ENCODE data around the gene DENND1A. TPM values are rescaled to one million over a fixed set of nuclear protein-coding genes. Genes with fewer than 3 reads are reported as not detected.

The DENND1A gene
- total RNA-seq, 1 donor from 2014 or later, result 12.7 TPM

GRCh38 chr9:123718188-123718587 lies 211.7 kb downstream of the DENND1A start:
- Histone ChIP-seq H3K4me1 (ENCODE audit: insufficient read depth, low read length) (no peaks in the 10 kb centered on the region), H3K79me2 (ENCODE audit: insufficient read depth, low read length) (no peaks in the 10 kb centered on the region), H3K36me3 (ENCODE audit: insufficient read depth, low read length) (no peaks in the 10 kb centered on the region), H3K4me3 (ENCODE audit: insufficient read depth, low read depth, low read length) (no peak overlapping the region), H2AFZ (ENCODE audit: low read depth, low read length) (no peak overlapping the region), H3K9ac (ENCODE audit: low read length) (no peak overlapping the region), H3K4me2 (ENCODE audit: low read length) (no peak overlapping the region), H3K9me3 (ENCODE audit: insufficient read depth, low read depth, low read length) (peaks cover 4% of the 10 kb centered on the region), H3K27ac (ENCODE audit: low read depth, low read length) (no peak overlapping the region), H4K20me1 (ENCODE audit: insufficient read depth, low read length) (no peaks in the 10 kb centered on the region), H3K27me3 (ENCODE audit: insufficient read depth, low read length) (no peaks in the 10 kb centered on the region)
- Mint-ChIP-seq H3K27ac (ENCODE audit: unreplicated experiment) (no peak overlapping the region), H3K4me3 (ENCODE audit: unreplicated experiment) (no peak overlapping the region), H3K27me3 (ENCODE audit: low read depth, unreplicated experiment) (no peaks in the 10 kb centered on the region), H3K36me3 (ENCODE audit: low read depth, unreplicated experiment) (peaks cover 14% of the 10 kb centered on the region), H3K4me1 (ENCODE audit: low read depth, unreplicated experiment) (peaks cover 2% of the 10 kb centered on the region), H3K9me3 (ENCODE audit: unreplicated experiment) (peaks cover 16% of the 10 kb centered on the region)
- FAIRE-seq (no peak), DNase-seq (ENCODE audit: low read depth) (no peak)
- TF ChIP-seq CTCF (IDR thresholded peaks at IDR 0.05; ENCODE audit: insufficient read depth, low read depth, low read length), result no peak

GRCh38 chr9:123717581-123718175 lies 212.2 kb downstream of the DENND1A start:
- Histone ChIP-seq H3K27ac (ENCODE audit: low read depth, low read length) (no peak overlapping the region), H3K4me2 (ENCODE audit: low read length) (no peak overlapping the region), H3K4me1 (ENCODE audit: insufficient read depth, low read length) (no peaks in the 10 kb centered on the region), H3K79me2 (ENCODE audit: insufficient read depth, low read length) (no peaks in the 10 kb centered on the region), H4K20me1 (ENCODE audit: insufficient read depth, low read length) (no peaks in the 10 kb centered on the region), H3K4me3 (ENCODE audit: insufficient read depth, low read depth, low read length) (no peak overlapping the region), H3K9me3 (ENCODE audit: insufficient read depth, low read depth, low read length) (peaks cover 4% of the 10 kb centered on the region), H3K27me3 (ENCODE audit: insufficient read depth, low read length) (no peaks in the 10 kb centered on the region), H3K9ac (ENCODE audit: low read length) (no peak overlapping the region), H3K36me3 (ENCODE audit: insufficient read depth, low read length) (no peaks in the 10 kb centered on the region), H2AFZ (ENCODE audit: low read depth, low read length) (no peak overlapping the region)
- TF ChIP-seq EZH2 (IDR thresholded peaks at IDR 0.05; ENCODE audit: insufficient read depth, low read length) (no peak), CTCF (IDR thresholded peaks at IDR 0.05; ENCODE audit: insufficient read depth, low read depth, low read length) (no peak)
- DNase-seq (ENCODE audit: low read depth) (no peak), FAIRE-seq (no peak)
- Mint-ChIP-seq H3K36me3 (ENCODE audit: low read depth, unreplicated experiment) (peaks cover 14% of the 10 kb centered on the region), H3K9me3 (ENCODE audit: unreplicated experiment) (peaks cover 13% of the 10 kb centered on the region), H3K4me1 (ENCODE audit: low read depth, unreplicated experiment) (peaks cover 2% of the 10 kb centered on the region), H3K27me3 (ENCODE audit: low read depth, unreplicated experiment) (no peaks in the 10 kb centered on the region), H3K4me3 (ENCODE audit: unreplicated experiment) (no peak overlapping the region), H3K27ac (ENCODE audit: unreplicated experiment) (no peak overlapping the region)

GRCh38 chr9:123716339-123716945 lies 213.5 kb downstream of the DENND1A start:
- Histone ChIP-seq H3K4me2 (ENCODE audit: low read length) (no peak overlapping the region), H3K27ac (ENCODE audit: low read depth, low read length) (no peak overlapping the region), H3K36me3 (ENCODE audit: insufficient read depth, low read length) (no peaks in the 10 kb centered on the region), H3K4me1 (ENCODE audit: insufficient read depth, low read length) (no peaks in the 10 kb centered on the region), H3K9me3 (ENCODE audit: insufficient read depth, low read depth, low read length) (no peaks in the 10 kb centered on the region), H3K4me3 (ENCODE audit: insufficient read depth, low read depth, low read length) (no peak overlapping the region), H2AFZ (ENCODE audit: low read depth, low read length) (no peak overlapping the region), H4K20me1 (ENCODE audit: insufficient read depth, low read length) (no peaks in the 10 kb centered on the region), H3K9ac (ENCODE audit: low read length) (no peak overlapping the region), H3K27me3 (ENCODE audit: insufficient read depth, low read length) (no peaks in the 10 kb centered on the region), H3K79me2 (ENCODE audit: insufficient read depth, low read length) (no peaks in the 10 kb centered on the region)
- H3K27me3 Mint-ChIP-seq (ENCODE audit: low read depth, unreplicated experiment), result no peaks in the 10 kb centered on the region
- no peak for FAIRE-seq
- peaks cover 2% of the 10 kb centered on the region for H3K9me3 Mint-ChIP-seq (ENCODE audit: unreplicated experiment)
- DNase-seq (ENCODE audit: low read depth), result no peak
- H3K27ac Mint-ChIP-seq (ENCODE audit: unreplicated experiment), result no peak overlapping the region
- H3K4me3 Mint-ChIP-seq (ENCODE audit: unreplicated experiment), result no peak overlapping the region
- no peak for TF ChIP-seq EZH2 (IDR thresholded peaks at IDR 0.05; ENCODE audit: insufficient read depth, low read length)
- no peak for TF ChIP-seq CTCF (IDR thresholded peaks at IDR 0.05; ENCODE audit: insufficient read depth, low read depth, low read length)
- peaks cover 8% of the 10 kb centered on the region for H3K36me3 Mint-ChIP-seq (ENCODE audit: low read depth, unreplicated experiment)
- H3K4me1 Mint-ChIP-seq (ENCODE audit: low read depth, unreplicated experiment), result peaks cover 2% of the 10 kb centered on the region

Data from astrocyte (in vitro differentiated cells and primary cell).